ENCODE data around the gene PIGM. TPM values are rescaled to one million over a fixed set of nuclear protein-coding genes. Genes with fewer than 3 reads are reported as not detected.

The PIGM gene
- total RNA-seq = 5.5 and 5.8 TPM in 2 replicates

- intact Hi-C loops (cut with micrococcal nuclease) = loop anchor here (1.0 to 5.0 kb wide), 5 partner anchors 51 to 251 kb away; partner anchors contain the start of genes DUSP23, IGSF8, KCNJ9 and PEA15
- peaks cover 8% of the 10 kb centered on the region for H3K36me3 Mint-ChIP-seq (ENCODE audit: low read depth)
- H3K9me3 Mint-ChIP-seq = no peaks in the 10 kb centered on the region
- DNase-seq = peak; percentile 98
- H3K4me3 Mint-ChIP-seq = peak within 1 kb of the TSS; percentile 92
- H3K27ac Mint-ChIP-seq = peak within 1 kb of the TSS; percentile 85
- peaks cover 15% of the 10 kb centered on the region for H3K27me3 Mint-ChIP-seq
- peaks cover 32% of the 10 kb centered on the region for H3K4me1 Mint-ChIP-seq
Measured at GRCh38 chr1:160031365-160032164, at the start of gene PIGM. TSS of gene PIGM (minus strand) at chr1:160031990. CDS start at chr1:160031739, 251 bp downstream.

- H3K27me3 Mint-ChIP-seq = peaks cover 46% of the 10 kb centered on the region
- intact Hi-C loops (cut with micrococcal nuclease) = loop anchor here (5.0 kb wide), 1 partner anchor 49 kb away; the partner anchor contains the start of gene PIGM
- peaks cover 4% of the 10 kb centered on the region for H3K36me3 Mint-ChIP-seq (ENCODE audit: low read depth)
- H3K27ac Mint-ChIP-seq = no peak within 1 kb of the TSS
- DNase-seq = no peak
- peaks cover 24% of the 10 kb centered on the region for H3K4me1 Mint-ChIP-seq
- H3K9me3 Mint-ChIP-seq = no peaks in the 10 kb centered on the region
- no peak within 1 kb of the TSS for H3K4me3 Mint-ChIP-seq
Measured at GRCh38 chr1:160081261-160081936, 49.6 kb upstream of the PIGM start, which contains the start of gene KCNJ9. TSS of gene KCNJ9 (plus strand) at chr1:160081538. CDS start at chr1:160084031, 2,493 bp downstream.

- peaks cover 47% of the 10 kb centered on the region for H3K27me3 Mint-ChIP-seq
- H3K4me3 Mint-ChIP-seq = no peak overlapping the region
- no peak for DNase-seq
Measured at GRCh38 chr1:160080381-160081100, 48.8 kb upstream of the PIGM start.

GRCh38 chr1:160079448-160079847 lies 47.7 kb upstream of the PIGM start:
- H3K27ac Mint-ChIP-seq = no peak overlapping the region
- H3K4me3 Mint-ChIP-seq = no peak overlapping the region
- H3K36me3 Mint-ChIP-seq (ENCODE audit: low read depth) = no peaks in the 10 kb centered on the region
- peaks cover 16% of the 10 kb centered on the region for H3K4me1 Mint-ChIP-seq
- peaks cover 50% of the 10 kb centered on the region for H3K27me3 Mint-ChIP-seq
- no peaks in the 10 kb centered on the region for H3K9me3 Mint-ChIP-seq
- no peak for DNase-seq
- intact Hi-C loops (cut with micrococcal nuclease) = loop anchor here (2.0 kb wide), 1 partner anchor 143 kb away; no protein-coding TSS in a partner anchor

More at GRCh38 chr1:160080381-160081100, 48.8 kb upstream of the PIGM start:
- Mint-ChIP-seq H3K4me1 (peaks cover 17% of the 10 kb centered on the region), H3K36me3 (ENCODE audit: low read depth) (no peaks in the 10 kb centered on the region), H3K27ac (no peak overlapping the region), H3K9me3 (no peaks in the 10 kb centered on the region)
- intact Hi-C loops (cut with micrococcal nuclease) = loop anchor here (5.0 kb wide), 1 partner anchor 48 kb away; the partner anchor contains the start of gene PIGM

- Mint-ChIP-seq H3K9me3 (no peaks in the 10 kb centered on the region), H3K4me1 (peaks cover 12% of the 10 kb centered on the region), H3K4me3 (no peak overlapping the region), H3K27ac (no peak overlapping the region), H3K36me3 (ENCODE audit: low read depth) (no peaks in the 10 kb centered on the region), H3K27me3 (peaks cover 51% of the 10 kb centered on the region)
- intact Hi-C loops (cut with micrococcal nuclease) = loop anchor here (2.0 kb wide), 1 partner anchor 142 kb away; no protein-coding TSS in a partner anchor
- DNase-seq = peak; percentile 89
Measured at GRCh38 chr1:160078512-160079195, 46.9 kb upstream of the PIGM start.

GRCh38 chr1:160077486-160077885 lies 45.7 kb upstream of the PIGM start:
- H3K27me3 Mint-ChIP-seq = peaks cover 46% of the 10 kb centered on the region
- no peaks in the 10 kb centered on the region for H3K36me3 Mint-ChIP-seq (ENCODE audit: low read depth)
- no peak for DNase-seq
- H3K9me3 Mint-ChIP-seq = no peaks in the 10 kb centered on the region
- H3K4me3 Mint-ChIP-seq = no peak overlapping the region
- intact Hi-C loops (cut with micrococcal nuclease) = no loop called here
- peaks cover 12% of the 10 kb centered on the region for H3K4me1 Mint-ChIP-seq
- no peak overlapping the region for H3K27ac Mint-ChIP-seq

- H3K36me3 Mint-ChIP-seq (ENCODE audit: low read depth) = no peaks in the 10 kb centered on the region
- H3K27ac Mint-ChIP-seq = no peak overlapping the region
- H3K27me3 Mint-ChIP-seq = peaks cover 43% of the 10 kb centered on the region
- peaks cover 18% of the 10 kb centered on the region for H3K4me1 Mint-ChIP-seq
- DNase-seq = no peak
- no peaks in the 10 kb centered on the region for H3K9me3 Mint-ChIP-seq
- intact Hi-C loops (cut with micrococcal nuclease) = no loop called here
- H3K4me3 Mint-ChIP-seq = no peak overlapping the region
Measured at GRCh38 chr1:160076295-160076694, 44.5 kb upstream of the PIGM start.

GRCh38 chr1:160075836-160076235 lies 44.0 kb upstream of the PIGM start:
- Mint-ChIP-seq H3K36me3 (ENCODE audit: low read depth) (no peaks in the 10 kb centered on the region), H3K9me3 (no peaks in the 10 kb centered on the region), H3K4me3 (no peak overlapping the region), H3K27ac (no peak overlapping the region), H3K27me3 (peaks cover 40% of the 10 kb centered on the region), H3K4me1 (peaks cover 14% of the 10 kb centered on the region)
- intact Hi-C loops (cut with micrococcal nuclease) = no loop called here
- DNase-seq = no peak

GRCh38 chr1:160074865-160075264 lies 43.1 kb upstream of the PIGM start:
- H3K9me3 Mint-ChIP-seq = no peaks in the 10 kb centered on the region
- H3K27me3 Mint-ChIP-seq = peaks cover 38% of the 10 kb centered on the region
- peaks cover 17% of the 10 kb centered on the region for H3K4me1 Mint-ChIP-seq
- H3K36me3 Mint-ChIP-seq (ENCODE audit: low read depth) = no peaks in the 10 kb centered on the region
- no peak overlapping the region for H3K27ac Mint-ChIP-seq
- intact Hi-C loops (cut with micrococcal nuclease) = no loop called here
- no peak overlapping the region for H3K4me3 Mint-ChIP-seq
- DNase-seq = no peak

- H3K27ac Mint-ChIP-seq = no peak overlapping the region
- H3K4me3 Mint-ChIP-seq = no peak overlapping the region
- peaks cover 14% of the 10 kb centered on the region for H3K4me1 Mint-ChIP-seq
- H3K27me3 Mint-ChIP-seq = peaks cover 48% of the 10 kb centered on the region
- intact Hi-C loops (cut with micrococcal nuclease) = no loop called here
- H3K9me3 Mint-ChIP-seq = no peaks in the 10 kb centered on the region
- no peak for DNase-seq
- no peaks in the 10 kb centered on the region for H3K36me3 Mint-ChIP-seq (ENCODE audit: low read depth)
Measured at GRCh38 chr1:160071289-160071688, 39.5 kb upstream of the PIGM start.

- intact Hi-C loops (cut with micrococcal nuclease) = no loop called here
- H3K27me3 Mint-ChIP-seq = peaks cover 52% of the 10 kb centered on the region
- no peaks in the 10 kb centered on the region for H3K36me3 Mint-ChIP-seq (ENCODE audit: low read depth)
- H3K27ac Mint-ChIP-seq = no peak overlapping the region
- peak; percentile 83 for DNase-seq
- H3K4me1 Mint-ChIP-seq = peaks cover 14% of the 10 kb centered on the region
- H3K4me3 Mint-ChIP-seq = peak overlapping the region; percentile 80
- no peaks in the 10 kb centered on the region for H3K9me3 Mint-ChIP-seq
Measured at GRCh38 chr1:160070243-160071163, 38.7 kb upstream of the PIGM start.

GRCh38 chr1:160069460-160070231 lies 37.9 kb upstream of the PIGM start, which contains the start of gene KCNJ10:
TSS of gene KCNJ10 (minus strand) at chr1:160070160. CDS start at chr1:160042532, 27,628 bp downstream.
- intact Hi-C loops (cut with micrococcal nuclease) = no loop called here
- Mint-ChIP-seq H3K4me1 (peaks cover 14% of the 10 kb centered on the region), H3K27ac (no peak within 1 kb of the TSS), H3K36me3 (ENCODE audit: low read depth) (no peaks in the 10 kb centered on the region), H3K4me3 (peak within 1 kb of the TSS; percentile 80), H3K27me3 (peaks cover 55% of the 10 kb centered on the region), H3K9me3 (no peaks in the 10 kb centered on the region)
- no peak for DNase-seq
